HFF-Myc (cell line): ENCODE data around the gene KCNJ6.
"Not testable (repeated sequence)": the region's sequence is repeated elsewhere in the genome, so short reads cannot be mapped to it uniquely, and the experiment has no call there.

ENCODE experiments used
- DNase-seq: peaks from one replicate; pipeline ENCODE4 v3.0.0-alpha.2; 2011; ENCODE audit warnings: low read depth; ENCODE audit errors: extremely low read depth
- H3K4me3 ChIP-seq: replicated peaks from 2 replicates; pipeline ENCODE4 v1.5.1; 2011; ENCODE audit warnings: low read depth, mild to moderate bottlenecking, control low read depth, low read length
- TF ChIP-seq, protein P1 (sequence below): IDR thresholded peaks from 2 replicates; pipeline ENCODE4 v1.5.1; 2012; ENCODE audit warnings: mild to moderate bottlenecking, low read depth, low read length, control low read depth; ENCODE audit errors: missing control alignments

KCNJ6 gene

DNA sequence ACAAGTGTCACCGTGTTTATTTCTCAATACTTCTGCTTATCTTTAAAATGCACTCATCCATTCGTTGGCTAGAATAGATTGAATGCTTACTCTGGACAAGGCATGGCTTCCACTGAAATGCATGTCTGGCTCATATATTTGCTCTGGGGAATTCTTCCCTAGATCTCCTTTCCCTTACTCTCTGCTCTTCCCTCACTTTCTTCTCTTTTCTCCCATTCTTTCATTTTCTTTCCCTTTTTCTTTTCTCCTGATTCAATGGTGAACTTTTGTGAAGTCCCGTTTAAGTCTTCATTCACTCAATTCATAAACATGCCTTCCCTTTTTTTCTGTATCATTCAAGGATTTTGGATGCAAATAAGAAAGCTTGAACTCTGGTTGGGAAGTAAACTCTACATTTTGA is 315.2 kb downstream of the KCNJ6 start:
- H3K4me3 ChIP-seq = no peak overlapping the region
- DNase-seq = no peak
- TF ChIP-seq, protein P1, sequence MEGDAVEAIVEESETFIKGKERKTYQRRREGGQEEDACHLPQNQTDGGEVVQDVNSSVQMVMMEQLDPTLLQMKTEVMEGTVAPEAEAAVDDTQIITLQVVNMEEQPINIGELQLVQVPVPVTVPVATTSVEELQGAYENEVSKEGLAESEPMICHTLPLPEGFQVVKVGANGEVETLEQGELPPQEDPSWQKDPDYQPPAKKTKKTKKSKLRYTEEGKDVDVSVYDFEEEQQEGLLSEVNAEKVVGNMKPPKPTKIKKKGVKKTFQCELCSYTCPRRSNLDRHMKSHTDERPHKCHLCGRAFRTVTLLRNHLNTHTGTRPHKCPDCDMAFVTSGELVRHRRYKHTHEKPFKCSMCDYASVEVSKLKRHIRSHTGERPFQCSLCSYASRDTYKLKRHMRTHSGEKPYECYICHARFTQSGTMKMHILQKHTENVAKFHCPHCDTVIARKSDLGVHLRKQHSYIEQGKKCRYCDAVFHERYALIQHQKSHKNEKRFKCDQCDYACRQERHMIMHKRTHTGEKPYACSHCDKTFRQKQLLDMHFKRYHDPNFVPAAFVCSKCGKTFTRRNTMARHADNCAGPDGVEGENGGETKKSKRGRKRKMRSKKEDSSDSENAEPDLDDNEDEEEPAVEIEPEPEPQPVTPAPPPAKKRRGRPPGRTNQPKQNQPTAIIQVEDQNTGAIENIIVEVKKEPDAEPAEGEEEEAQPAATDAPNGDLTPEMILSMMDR = no peak

DNA sequence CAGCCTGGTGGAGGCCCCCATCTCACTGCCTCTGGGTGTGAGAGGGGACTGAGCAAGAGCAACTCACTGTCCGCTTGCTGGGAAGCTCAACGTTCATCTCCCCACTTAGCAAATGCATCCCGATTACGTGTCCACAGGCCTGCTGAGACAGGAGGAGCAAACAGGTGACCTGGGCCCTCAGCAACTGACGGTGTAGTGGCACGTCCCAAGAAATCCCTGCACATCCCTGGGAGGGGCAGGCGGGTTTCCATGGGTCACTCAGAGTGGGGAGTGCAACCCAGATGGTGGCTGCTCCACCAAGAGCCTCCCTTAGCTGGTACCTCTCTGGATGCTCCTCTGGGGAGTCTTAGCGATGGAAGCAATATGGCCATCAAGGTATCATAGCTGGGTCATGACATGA is 320.3 kb downstream of the KCNJ6 start:
- DNase-seq = no peak
- TF ChIP-seq, protein P1 = no peak
- H3K4me3 ChIP-seq = no peak overlapping the region

DNA sequence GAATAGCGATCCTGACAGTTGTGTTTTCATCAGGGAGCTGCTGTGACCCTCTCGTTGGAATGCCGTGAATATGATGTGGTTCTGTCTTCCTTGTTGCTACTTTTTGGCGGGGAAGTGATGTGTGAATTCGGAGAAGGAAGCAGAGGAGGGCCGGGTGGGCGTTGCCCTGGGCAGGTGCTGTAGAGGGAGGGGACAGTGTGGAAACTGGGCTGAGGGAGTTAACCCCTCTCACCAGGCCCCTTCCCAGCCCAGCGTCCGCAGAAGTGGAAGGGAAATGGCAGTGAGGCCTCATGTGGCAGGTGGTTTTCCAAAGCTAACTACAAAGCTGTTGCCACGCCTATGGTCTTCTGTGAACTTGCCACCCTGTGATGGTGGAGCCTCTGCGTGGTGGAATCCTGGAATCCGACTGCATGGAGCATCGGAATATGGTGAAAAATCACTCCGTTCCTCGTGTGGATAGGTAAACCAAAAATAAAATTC is 321.7 kb downstream of the KCNJ6 start:
- TF ChIP-seq, protein P1 = no peak
- no peak overlapping the region for H3K4me3 ChIP-seq
- DNase-seq = no peak

DNA sequence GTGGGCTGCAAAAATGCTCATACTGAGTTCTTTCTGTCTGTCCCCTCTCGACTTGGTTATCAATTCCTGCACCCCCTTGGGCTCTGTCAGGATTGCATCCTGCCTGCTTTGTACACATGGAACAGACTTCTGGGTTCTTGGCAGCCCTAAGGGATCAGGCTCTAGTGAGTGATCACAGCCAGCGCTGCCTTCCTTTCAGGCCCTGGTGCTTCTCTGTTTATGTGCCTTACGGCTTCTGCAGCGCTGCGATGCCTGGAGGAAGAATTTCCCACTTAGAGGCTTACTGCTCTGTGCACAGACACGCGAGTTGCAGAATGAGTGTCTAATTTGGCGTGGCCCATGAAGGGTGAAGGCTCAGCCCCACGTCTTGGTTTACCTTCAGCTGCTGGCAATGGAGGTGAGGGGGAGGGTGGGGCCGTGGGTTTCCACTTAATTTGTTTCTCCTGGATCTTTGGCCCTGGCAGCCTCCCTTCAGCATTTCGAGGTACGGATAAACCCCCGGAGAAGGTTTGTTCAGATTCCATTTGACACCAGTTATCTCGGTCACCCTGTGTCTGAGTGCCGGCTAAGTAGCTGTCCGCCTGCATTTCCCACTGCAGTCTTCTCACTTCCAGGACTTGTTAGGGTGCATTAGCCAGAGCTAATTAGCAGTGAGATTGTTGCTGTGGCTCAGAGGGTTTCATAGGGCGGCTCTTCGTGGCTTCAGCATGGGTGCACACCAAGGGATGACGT is 322.4 kb downstream of the KCNJ6 start:
- TF ChIP-seq, protein P1 = no peak
- DNase-seq = no peak
- no peak overlapping the region for H3K4me3 ChIP-seq

DNA sequence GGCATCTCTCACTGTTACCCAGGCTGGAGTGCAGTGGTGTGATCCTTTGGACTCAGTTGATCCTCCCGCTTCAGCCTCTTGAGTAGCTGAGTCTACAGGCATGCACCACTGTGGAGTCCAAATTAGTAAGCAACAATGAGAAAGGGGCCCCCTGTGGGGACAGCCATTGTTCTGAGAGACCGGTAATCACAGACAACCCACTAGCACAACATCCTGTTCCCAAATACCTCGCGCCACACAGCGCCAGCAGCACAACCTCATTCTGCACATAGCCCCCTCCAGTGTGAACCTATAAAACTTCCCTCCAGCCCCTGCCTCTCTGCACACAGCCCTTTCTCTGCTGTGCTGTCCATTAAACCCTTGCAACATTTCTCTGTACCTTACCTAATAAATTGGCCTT is 323.2 kb downstream of the KCNJ6 start:
- H3K4me3 ChIP-seq = no peak overlapping the region
- no peak for DNase-seq
- TF ChIP-seq, protein P1 = no peak

DNA sequence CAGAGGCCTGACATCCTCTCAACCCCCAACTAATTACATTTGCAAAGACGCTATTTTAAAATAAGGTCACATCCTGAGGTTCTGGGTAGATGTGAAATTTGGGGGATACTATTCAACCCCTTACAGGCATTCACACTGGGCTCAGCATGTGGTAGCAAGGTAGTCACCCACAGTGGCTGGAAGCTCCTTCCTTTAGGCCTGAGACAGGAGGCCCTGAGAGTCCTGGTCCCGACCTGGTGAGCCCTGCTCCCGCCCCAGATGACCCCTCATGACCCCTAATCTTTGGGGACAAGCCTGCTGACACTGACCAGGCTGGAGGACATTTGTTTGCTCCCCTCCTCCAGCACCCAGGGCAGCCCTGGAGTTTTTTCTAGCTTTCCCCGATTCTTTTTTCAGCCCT is 323.8 kb downstream of the KCNJ6 start:
- TF ChIP-seq, protein P1 = no peak
- DNase-seq = no peak

DNA sequence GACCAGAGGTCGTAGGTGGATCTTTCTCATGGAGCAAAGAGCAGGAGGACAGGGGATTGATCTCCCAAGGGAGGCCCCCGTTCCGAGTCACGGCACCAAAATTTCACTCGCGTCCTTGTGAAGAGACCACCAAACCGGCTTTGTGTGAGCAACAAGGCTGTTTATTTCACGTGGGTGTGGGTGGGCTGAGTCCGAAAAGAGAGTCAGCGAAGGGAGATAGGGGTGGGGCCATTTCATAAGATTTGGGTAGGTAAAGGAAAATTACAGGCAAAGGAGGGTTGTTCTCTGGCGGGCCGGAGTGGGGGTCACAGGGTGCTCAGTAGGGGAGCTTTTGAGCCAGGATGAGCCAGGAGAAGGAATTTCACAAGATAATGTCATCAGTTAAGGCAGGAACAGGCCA is 324.3 kb downstream of the KCNJ6 start:
- not testable (repeated sequence) for H3K4me3 ChIP-seq, DNase-seq

More for the DNA sequence above, 323.8 kb downstream of the KCNJ6 start:
- H3K4me3 ChIP-seq = no peak overlapping the region

DNA sequence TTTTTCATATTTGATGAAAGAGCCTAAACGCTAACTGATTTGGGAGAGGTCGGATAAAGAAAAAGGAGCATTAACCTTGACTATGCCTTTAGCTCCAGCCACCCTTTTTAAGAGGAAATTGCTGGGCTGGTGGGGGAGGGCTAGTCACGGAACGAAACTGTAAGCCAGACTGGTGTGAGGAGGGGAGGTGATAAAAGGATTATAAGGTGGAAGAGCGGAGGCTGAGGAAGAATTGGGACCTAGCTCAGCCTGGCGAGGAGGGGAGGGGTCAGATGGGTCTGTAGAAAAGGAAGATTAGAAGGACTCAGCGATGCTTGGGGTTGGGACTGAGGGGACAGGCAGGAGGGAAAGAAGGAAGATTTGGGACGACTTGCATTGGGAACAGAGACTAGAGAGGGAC is 325.4 kb downstream of the KCNJ6 start:
- not testable (repeated sequence) for DNase-seq, H3K4me3 ChIP-seq

DNA sequence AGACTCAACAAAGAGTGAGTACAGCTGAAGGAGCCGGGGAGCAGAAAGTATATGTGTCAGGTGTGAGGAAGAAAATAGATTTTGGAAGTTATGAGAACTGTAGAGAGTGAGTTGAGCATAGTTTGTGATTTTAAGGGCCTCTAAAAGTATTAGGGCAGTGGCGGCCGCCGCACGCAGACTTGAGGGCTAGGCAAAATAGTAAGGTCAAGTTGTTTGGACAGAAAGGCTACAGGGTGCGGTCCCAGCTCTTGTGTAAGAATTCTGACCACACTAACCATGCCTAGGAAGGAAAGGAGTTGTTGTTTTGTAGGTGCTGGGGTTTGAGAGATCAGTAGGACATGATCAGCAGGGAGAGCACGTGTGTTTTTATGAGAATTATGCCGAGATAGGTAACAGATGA is 327.6 kb downstream of the KCNJ6 start:
- not testable (repeated sequence) for DNase-seq, H3K4me3 ChIP-seq
